ENCODE measurements around the gene FREM2. TPM values are rescaled to one million over a fixed set of nuclear protein-coding genes. Genes with fewer than 3 reads are reported as not detected.

FREM2 gene
- total RNA-seq, 1 experiment from 2014 or later = 3.8 TPM

- no TSS peak for BruUV-seq (replicated peaks)
- DNase-seq (ENCODE audit: low spot score) = no peak
Observed at GRCh38 chr13:38733146-38733545, 46.3 kb downstream of the FREM2 start.

GRCh38 chr13:38735665-38736440 lies 49.0 kb downstream of the FREM2 start:
- no peaks in the 10 kb centered on the region for H3K9me3 ChIP-seq (ENCODE audit: low read depth, low read length, poor library complexity, severe bottlenecking)
- H3K4me1 ChIP-seq (ENCODE audit: insufficient read depth, low read length, poor library complexity, severe bottlenecking) = no peaks in the 10 kb centered on the region
- H3K4me3 ChIP-seq (ENCODE audit: low read depth, low read length, poor library complexity, severe bottlenecking) = no peak overlapping the region
- H3K27ac ChIP-seq (ENCODE audit: low read depth, low read length, poor library complexity, severe bottlenecking) = no peak overlapping the region
- no TSS peak for BruUV-seq (replicated peaks)
- no peaks in the 10 kb centered on the region for H3K27me3 ChIP-seq (replicated peaks; ENCODE audit: insufficient read depth, low read depth, low read length, poor library complexity)
- DNase-seq (ENCODE audit: low spot score) = no peak
- H3K36me3 ChIP-seq (ENCODE audit: insufficient read depth, low read length, poor library complexity, severe bottlenecking) = no peaks in the 10 kb centered on the region
- ChIA-PET CTCF (no interaction called here), POLR2A (ENCODE audit: low non-redundant PET) (no interaction called here)
- TF ChIP-seq EZH2 (IDR thresholded peaks at IDR 0.05; ENCODE audit: borderline replicate concordance, low read depth, low read length, poor library complexity, severe bottlenecking) (no peak), CTCF (conservative IDR thresholded peaks at IDR 0.05; ENCODE audit: low read depth, low read length) (no peak)
- intact Hi-C loops (cut with micrococcal nuclease; ENCODE audit: unreplicated experiment) = no loop called here

More at GRCh38 chr13:38733146-38733545, 46.3 kb downstream of the FREM2 start:
- CTCF ChIA-PET = no interaction called here
- intact Hi-C loops (cut with micrococcal nuclease; ENCODE audit: unreplicated experiment) = no loop called here
- H3K9me3 ChIP-seq (ENCODE audit: low read depth, low read length, poor library complexity, severe bottlenecking) = no peaks in the 10 kb centered on the region
- no peaks in the 10 kb centered on the region for H3K27me3 ChIP-seq (replicated peaks; ENCODE audit: insufficient read depth, low read depth, low read length, poor library complexity)
- POLR2A ChIA-PET (ENCODE audit: low non-redundant PET) = no interaction called here
- no peaks in the 10 kb centered on the region for H3K36me3 ChIP-seq (ENCODE audit: insufficient read depth, low read length, poor library complexity, severe bottlenecking)
- H3K27ac ChIP-seq (ENCODE audit: low read depth, low read length, poor library complexity, severe bottlenecking) = no peak overlapping the region
- no peak for TF ChIP-seq CTCF (conservative IDR thresholded peaks at IDR 0.05; ENCODE audit: low read depth, low read length)
- no peak for TF ChIP-seq EZH2 (IDR thresholded peaks at IDR 0.05; ENCODE audit: borderline replicate concordance, low read depth, low read length, poor library complexity, severe bottlenecking)
- no peaks in the 10 kb centered on the region for H3K4me1 ChIP-seq (ENCODE audit: insufficient read depth, low read length, poor library complexity, severe bottlenecking)
- H3K4me3 ChIP-seq (ENCODE audit: low read depth, low read length, poor library complexity, severe bottlenecking) = no peak overlapping the region

GRCh38 chr13:38743466-38743865 lies 56.6 kb downstream of the FREM2 start:
- CTCF ChIA-PET = no interaction called here
- H3K4me3 ChIP-seq (ENCODE audit: low read depth, low read length, poor library complexity, severe bottlenecking) = no peak overlapping the region
- H3K4me1 ChIP-seq (ENCODE audit: insufficient read depth, low read length, poor library complexity, severe bottlenecking) = no peaks in the 10 kb centered on the region
- H3K9me3 ChIP-seq (ENCODE audit: low read depth, low read length, poor library complexity, severe bottlenecking) = no peaks in the 10 kb centered on the region
- no peak for DNase-seq (ENCODE audit: low spot score)
- TF ChIP-seq EZH2 (IDR thresholded peaks at IDR 0.05; ENCODE audit: borderline replicate concordance, low read depth, low read length, poor library complexity, severe bottlenecking) (no peak), CTCF (conservative IDR thresholded peaks at IDR 0.05; ENCODE audit: low read depth, low read length) (no peak)
- intact Hi-C loops (cut with micrococcal nuclease; ENCODE audit: unreplicated experiment) = no loop called here
- POLR2A ChIA-PET (ENCODE audit: low non-redundant PET) = interaction anchor here (0.5 kb wide), 1 partner anchor 13 kb away, joined by 3 read pairs; no protein-coding TSS in a partner anchor
- no peak overlapping the region for H3K27ac ChIP-seq (ENCODE audit: low read depth, low read length, poor library complexity, severe bottlenecking)
- H3K36me3 ChIP-seq (ENCODE audit: insufficient read depth, low read length, poor library complexity, severe bottlenecking) = no peaks in the 10 kb centered on the region
- H3K27me3 ChIP-seq (replicated peaks; ENCODE audit: insufficient read depth, low read depth, low read length, poor library complexity) = no peaks in the 10 kb centered on the region
- BruUV-seq (replicated peaks) = no TSS peak
